ENCODE results near the gene HOXC11. TPM values are rescaled to one million over a fixed set of nuclear protein-coding genes. Genes with fewer than 3 reads are reported as not detected.

The HOXC11 gene
- total RNA-seq, 4 donors from 2014 or later = 4.9 to 10.7 (median 6.2) TPM

GRCh38 chr12:54022960-54023884, 50.3 kb downstream of the HOXC11 start:
- H3K4me3 ChIP-seq (ENCODE audit: low read depth, poor library complexity, severe bottlenecking) = no peak overlapping the region
- TF ChIP-seq, protein P1, sequence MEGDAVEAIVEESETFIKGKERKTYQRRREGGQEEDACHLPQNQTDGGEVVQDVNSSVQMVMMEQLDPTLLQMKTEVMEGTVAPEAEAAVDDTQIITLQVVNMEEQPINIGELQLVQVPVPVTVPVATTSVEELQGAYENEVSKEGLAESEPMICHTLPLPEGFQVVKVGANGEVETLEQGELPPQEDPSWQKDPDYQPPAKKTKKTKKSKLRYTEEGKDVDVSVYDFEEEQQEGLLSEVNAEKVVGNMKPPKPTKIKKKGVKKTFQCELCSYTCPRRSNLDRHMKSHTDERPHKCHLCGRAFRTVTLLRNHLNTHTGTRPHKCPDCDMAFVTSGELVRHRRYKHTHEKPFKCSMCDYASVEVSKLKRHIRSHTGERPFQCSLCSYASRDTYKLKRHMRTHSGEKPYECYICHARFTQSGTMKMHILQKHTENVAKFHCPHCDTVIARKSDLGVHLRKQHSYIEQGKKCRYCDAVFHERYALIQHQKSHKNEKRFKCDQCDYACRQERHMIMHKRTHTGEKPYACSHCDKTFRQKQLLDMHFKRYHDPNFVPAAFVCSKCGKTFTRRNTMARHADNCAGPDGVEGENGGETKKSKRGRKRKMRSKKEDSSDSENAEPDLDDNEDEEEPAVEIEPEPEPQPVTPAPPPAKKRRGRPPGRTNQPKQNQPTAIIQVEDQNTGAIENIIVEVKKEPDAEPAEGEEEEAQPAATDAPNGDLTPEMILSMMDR (IDR thresholded peaks at IDR 0.05) = no peak
- TF ChIP-seq POLR2A (IDR thresholded peaks at IDR 0.05) = no peak
- 15 to 18% methylated on average over 8 of the region's 8 CpGs for WGBS, 2 donors
- intact Hi-C loops (cut with DNase I; ENCODE audit: low total_unique reads) = no loop called here
- no peak for DNase-seq (ENCODE audit: low spot score in 2 of 2)

GRCh38 chr12:54024127-54024526, 51.2 kb downstream of the HOXC11 start:
- no peak overlapping the region for H3K4me3 ChIP-seq (ENCODE audit: low read depth, poor library complexity, severe bottlenecking)
- WGBS, 2 donors = 6 to 21% methylated on average over 17 of the region's 17 CpGs
- TF ChIP-seq, protein P1 (IDR thresholded peaks at IDR 0.05) = no peak
- TF ChIP-seq POLR2A (IDR thresholded peaks at IDR 0.05) = no peak
- DNase-seq (ENCODE audit: low spot score in 2 of 2) = no peak
- intact Hi-C loops (cut with DNase I; ENCODE audit: low total_unique reads) = no loop called here

GRCh38 chr12:54024581-54025305, 51.8 kb downstream of the HOXC11 start:
- intact Hi-C loops (cut with DNase I; ENCODE audit: low total_unique reads) = no loop called here
- H3K4me3 ChIP-seq (ENCODE audit: low read depth, poor library complexity, severe bottlenecking) = no peak overlapping the region
- TF ChIP-seq POLR2A (IDR thresholded peaks at IDR 0.05) = no peak
- TF ChIP-seq, protein P1 (IDR thresholded peaks at IDR 0.05) = no peak
- 23 to 28% methylated on average over 5 of the region's 5 CpGs for WGBS, 2 donors
- DNase-seq (ENCODE audit: low spot score in 2 of 2) = no peak

DNA sequence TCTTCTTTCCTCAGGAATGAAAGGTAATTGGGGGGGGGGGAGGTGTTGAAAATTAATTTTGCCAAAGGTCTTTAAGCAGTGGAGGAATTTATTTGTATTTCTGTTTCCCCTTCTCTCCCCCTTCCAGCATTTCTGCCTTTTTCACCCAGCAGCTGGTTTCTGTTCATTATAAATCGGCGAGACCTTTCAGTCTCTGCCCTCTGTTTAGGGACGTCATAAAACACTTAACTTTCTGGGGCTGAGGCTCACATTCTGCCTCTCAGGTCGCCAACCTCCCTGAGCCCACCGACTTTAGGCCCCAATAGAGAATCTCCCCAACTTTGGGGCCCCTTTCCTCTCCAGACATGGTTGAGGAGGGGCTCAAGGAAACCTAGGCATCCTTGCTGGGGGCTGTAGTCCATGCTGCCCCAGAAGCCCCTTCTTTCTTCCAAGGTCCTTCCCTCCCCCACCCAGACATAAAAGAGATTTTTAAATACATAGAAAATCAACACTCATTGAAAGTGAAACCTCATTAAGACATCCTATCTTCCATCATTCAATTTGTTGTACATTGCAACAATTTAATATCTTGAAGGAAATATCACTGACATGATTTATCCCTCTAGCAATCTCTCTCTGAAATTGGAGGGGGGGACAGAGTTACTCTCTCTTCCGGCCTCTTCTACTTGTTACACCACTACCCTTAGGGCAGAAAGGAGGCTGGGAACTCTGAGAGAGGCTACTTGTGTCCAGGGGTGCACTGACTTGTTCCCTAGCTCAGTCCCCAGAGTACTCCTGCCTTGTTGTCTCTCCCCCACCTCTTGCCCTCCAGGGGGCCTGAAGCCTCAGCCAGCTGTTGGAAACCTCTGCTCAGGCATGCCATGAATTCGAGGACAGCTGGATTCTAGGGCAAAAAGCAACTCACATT, 52.8 kb downstream of the HOXC11 start:
- DNase-seq (ENCODE audit: low spot score in 2 of 2) = no peak
- no peak overlapping the region for H3K4me3 ChIP-seq (ENCODE audit: low read depth, poor library complexity, severe bottlenecking)
- TF ChIP-seq, protein P1 (IDR thresholded peaks at IDR 0.05) = no peak
- no peak for TF ChIP-seq POLR2A (IDR thresholded peaks at IDR 0.05)
- intact Hi-C loops (cut with DNase I; ENCODE audit: low total_unique reads) = no loop called here
- 18 to 22% methylated on average over 7 of the region's 7 CpGs for WGBS, 2 donors

- WGBS, 2 donors = 27 to 40% methylated on average over 22 of the region's 22 CpGs
- intact Hi-C loops (cut with DNase I; ENCODE audit: low total_unique reads) = no loop called here
- no peak for DNase-seq (ENCODE audit: low spot score in 2 of 2)
- no peak overlapping the region for H3K4me3 ChIP-seq (ENCODE audit: low read depth, poor library complexity, severe bottlenecking)
- TF ChIP-seq, protein P1 (IDR thresholded peaks at IDR 0.05) = no peak
- TF ChIP-seq POLR2A (IDR thresholded peaks at IDR 0.05) = no peak
Observed at GRCh38 chr12:54026640-54027441, 53.9 kb downstream of the HOXC11 start.
